Measurements from ENCODE around the gene LRRC61.

GRCh38 chr7:150326657-150327268 lies 3.6 kb downstream of the LRRC61 start:
- TF ChIP-seq, protein P1, sequence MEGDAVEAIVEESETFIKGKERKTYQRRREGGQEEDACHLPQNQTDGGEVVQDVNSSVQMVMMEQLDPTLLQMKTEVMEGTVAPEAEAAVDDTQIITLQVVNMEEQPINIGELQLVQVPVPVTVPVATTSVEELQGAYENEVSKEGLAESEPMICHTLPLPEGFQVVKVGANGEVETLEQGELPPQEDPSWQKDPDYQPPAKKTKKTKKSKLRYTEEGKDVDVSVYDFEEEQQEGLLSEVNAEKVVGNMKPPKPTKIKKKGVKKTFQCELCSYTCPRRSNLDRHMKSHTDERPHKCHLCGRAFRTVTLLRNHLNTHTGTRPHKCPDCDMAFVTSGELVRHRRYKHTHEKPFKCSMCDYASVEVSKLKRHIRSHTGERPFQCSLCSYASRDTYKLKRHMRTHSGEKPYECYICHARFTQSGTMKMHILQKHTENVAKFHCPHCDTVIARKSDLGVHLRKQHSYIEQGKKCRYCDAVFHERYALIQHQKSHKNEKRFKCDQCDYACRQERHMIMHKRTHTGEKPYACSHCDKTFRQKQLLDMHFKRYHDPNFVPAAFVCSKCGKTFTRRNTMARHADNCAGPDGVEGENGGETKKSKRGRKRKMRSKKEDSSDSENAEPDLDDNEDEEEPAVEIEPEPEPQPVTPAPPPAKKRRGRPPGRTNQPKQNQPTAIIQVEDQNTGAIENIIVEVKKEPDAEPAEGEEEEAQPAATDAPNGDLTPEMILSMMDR (IDR thresholded peaks at IDR 0.05): no peak
- TF ChIP-seq POLR2A (IDR thresholded peaks at IDR 0.05) (no peak), POLR2AphosphoS5 (IDR thresholded peaks at IDR 0.05) (no peak), EP300 (IDR thresholded peaks at IDR 0.05) (no peak)

Measured in sigmoid colon (tissue), 4 donors.